Stimulated activated naive CD4-positive, alpha-beta T cell (primary cell): ENCODE results near the gene NBAS.

Experiments used
- DNase-seq, 6 experiments: peaks; one replicate each; lab custom pipeline; 2025; lab: John Stamatoyannopoulos, UW

The NBAS gene

DNA sequence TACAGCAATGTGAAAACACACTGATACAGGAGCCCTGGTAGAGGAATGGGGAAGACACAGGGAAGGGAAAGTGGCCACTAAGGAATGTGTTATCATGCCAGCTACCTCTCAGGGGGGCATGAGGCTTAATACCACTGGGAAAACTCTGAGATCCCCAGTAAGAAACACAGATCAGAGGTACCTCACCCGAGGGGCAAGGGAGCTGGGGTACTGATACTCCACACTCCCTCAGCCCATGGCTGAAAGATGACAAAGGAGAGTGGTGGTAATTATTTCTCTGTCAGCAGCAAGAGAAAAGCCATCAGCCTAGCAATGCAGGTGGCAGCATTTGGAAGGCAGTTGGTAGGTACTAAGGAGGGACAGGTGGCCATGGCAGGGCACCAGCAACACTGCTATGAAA is 434.8 kb downstream of the NBAS start:
- DNase-seq = no peak

DNA sequence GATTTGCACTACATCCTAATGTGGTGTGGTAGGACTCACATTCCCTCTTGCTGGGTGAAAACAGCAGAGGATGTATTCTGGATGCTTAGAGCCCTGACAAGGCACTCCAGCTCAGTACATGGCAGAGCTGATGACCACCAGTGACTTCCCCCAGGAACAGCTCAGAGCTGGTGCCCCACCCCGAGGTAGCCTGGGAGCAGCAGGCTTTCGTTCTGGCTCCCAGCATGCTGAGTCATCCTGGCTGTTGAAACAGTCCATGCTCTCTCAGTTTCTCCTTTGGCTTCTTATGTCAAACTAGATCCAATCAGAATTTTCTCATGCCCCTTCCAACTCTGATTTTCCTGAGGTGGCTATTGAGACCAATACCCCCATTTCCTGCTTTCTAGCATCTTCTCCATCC is 438.2 kb downstream of the NBAS start:
- no peak for DNase-seq

DNA sequence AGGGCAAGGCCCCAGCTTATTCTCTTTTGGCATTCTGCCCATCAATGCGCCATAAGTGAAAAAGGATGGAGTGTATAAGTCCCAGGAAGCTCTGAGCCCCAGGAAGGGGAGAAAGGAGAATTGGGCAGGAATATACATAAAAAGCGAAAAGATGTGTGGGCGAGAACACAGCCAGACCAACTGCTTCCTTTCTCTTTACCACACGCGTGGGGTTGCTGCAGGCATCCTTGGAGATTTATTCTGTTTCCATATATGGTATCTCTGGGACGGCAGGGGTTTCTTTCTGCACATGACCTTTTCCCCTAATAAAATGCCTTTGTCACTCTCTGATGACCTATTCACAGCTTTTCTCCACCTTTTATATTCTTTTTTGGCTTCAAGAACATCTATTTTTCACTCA is 440.5 kb downstream of the NBAS start:
- no peak for DNase-seq

DNA sequence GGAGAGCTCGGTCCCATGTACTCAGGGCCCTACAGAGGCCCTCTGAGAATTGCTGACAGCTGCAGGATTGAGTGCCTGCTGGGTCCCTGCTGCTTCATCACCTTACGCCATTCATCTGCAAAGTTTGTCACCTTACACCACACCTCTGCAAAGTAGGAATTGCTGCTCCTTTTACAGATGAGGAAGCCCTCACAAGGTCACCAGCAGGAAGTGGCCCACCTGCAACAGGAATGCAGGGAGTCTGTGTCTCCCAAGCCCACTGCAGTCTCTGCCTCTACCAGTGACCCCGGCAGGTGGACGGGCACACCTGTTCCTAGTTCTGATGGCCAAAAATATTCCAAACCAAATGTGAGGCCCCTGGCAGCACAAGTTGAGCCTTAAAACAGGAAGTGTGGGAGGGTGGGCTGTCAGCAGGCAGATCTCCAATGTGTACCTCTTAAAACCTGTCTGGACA is 441.4 kb downstream of the NBAS start:
- DNase-seq = no peak

DNA sequence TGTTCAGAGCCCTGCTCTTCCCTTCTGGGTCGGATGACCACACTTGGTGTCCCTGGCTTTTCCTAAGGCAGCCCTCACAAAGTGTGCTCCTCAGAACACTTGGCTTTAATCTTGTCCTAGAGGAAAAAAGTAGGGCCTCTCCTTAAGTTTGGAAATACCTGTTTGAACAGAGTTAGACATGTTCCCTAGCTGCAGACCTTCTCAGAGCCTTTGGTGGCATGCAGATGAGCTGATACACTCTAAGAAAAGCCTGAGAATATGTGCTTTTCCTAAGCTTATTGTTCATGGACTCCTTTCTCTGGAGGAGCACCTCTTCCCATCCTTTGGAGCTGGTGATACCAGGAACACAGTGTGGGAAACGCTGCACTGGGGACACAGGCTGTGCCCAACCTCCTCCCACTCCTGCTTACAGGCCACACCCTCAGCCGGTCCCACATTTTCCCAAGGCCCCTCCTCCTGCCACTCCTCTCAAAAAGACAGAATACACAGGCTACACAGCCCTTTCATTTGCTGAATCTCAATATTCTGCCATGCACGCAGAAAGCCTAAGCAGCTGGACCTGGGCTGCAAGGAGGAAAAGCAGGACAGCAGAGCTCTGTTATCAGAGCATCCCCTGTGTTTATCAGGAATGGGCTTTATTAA is 443.6 kb downstream of the NBAS start:
- DNase-seq = no peak
